Stimulated activated CD8-positive, alpha-beta memory T cell treated with anti-CD3 and anti-CD28 coated beads, Interleukin-12 subunit alpha, Interleukin-12 subunit beta, amount 100 ng/mL, for 1 hour (primary cell): ENCODE data around the gene SMOC1.

Experiments
- DNase-seq: peaks from one replicate; pipeline ENCODE4 v3.0.0-alpha.2; 2020; ENCODE audit warnings: low read depth

Gene SMOC1

GRCh38 chr14:69980457-69981425 lies 101.5 kb downstream of the SMOC1 start:
- no peak for DNase-seq

- no peak for DNase-seq
Observed at GRCh38 chr14:69982220-69982839, 103.1 kb downstream of the SMOC1 start.

- no peak for DNase-seq
Observed at GRCh38 chr14:69982886-69983285, 103.7 kb downstream of the SMOC1 start.

- no peak for DNase-seq
Observed at GRCh38 chr14:69983317-69983716, 104.1 kb downstream of the SMOC1 start.

- no peak for DNase-seq
Observed at GRCh38 chr14:69985463-69985862, 106.2 kb downstream of the SMOC1 start.

GRCh38 chr14:69986336-69986735 lies 107.1 kb downstream of the SMOC1 start:
- DNase-seq, result no peak

GRCh38 chr14:69987406-69988121 lies 108.3 kb downstream of the SMOC1 start:
- DNase-seq, result no peak

- DNase-seq, result no peak
Observed at GRCh38 chr14:69988979-69989378, 109.8 kb downstream of the SMOC1 start.

- DNase-seq, result no peak
Observed at GRCh38 chr14:69989622-69990021, 110.4 kb downstream of the SMOC1 start.

GRCh38 chr14:69990323-69990722 lies 111.1 kb downstream of the SMOC1 start:
- no peak for DNase-seq

- DNase-seq, result no peak
Observed at GRCh38 chr14:69991422-69991821, 112.2 kb downstream of the SMOC1 start.

GRCh38 chr14:69992564-69992963 lies 113.3 kb downstream of the SMOC1 start:
- DNase-seq, result no peak

GRCh38 chr14:69993326-69993725 lies 114.1 kb downstream of the SMOC1 start:
- DNase-seq, result no peak

GRCh38 chr14:69994002-69994401 lies 114.8 kb downstream of the SMOC1 start:
- DNase-seq, result no peak

- DNase-seq, result no peak
Observed at GRCh38 chr14:69996216-69996615, 117.0 kb downstream of the SMOC1 start.

GRCh38 chr14:69997849-69998248 lies 118.6 kb downstream of the SMOC1 start:
- no peak for DNase-seq

GRCh38 chr14:69999261-69999674 lies 120.1 kb downstream of the SMOC1 start:
- DNase-seq, result no peak

- DNase-seq, result no peak
Observed at GRCh38 chr14:70000601-70001000, 121.4 kb downstream of the SMOC1 start.

- DNase-seq, result no peak
Observed at GRCh38 chr14:70002589-70003346, 123.6 kb downstream of the SMOC1 start.

GRCh38 chr14:70004791-70005190 lies 125.6 kb downstream of the SMOC1 start:
- DNase-seq, result no peak

- DNase-seq, result no peak
Observed at GRCh38 chr14:70005281-70005805, 126.1 kb downstream of the SMOC1 start.

GRCh38 chr14:70006699-70007098 lies 127.5 kb downstream of the SMOC1 start:
- no peak for DNase-seq
